Lower leg skin (tissue), 4 donors: Measurements from ENCODE around the gene CCDC43. TPM values are rescaled to one million over a fixed set of nuclear protein-coding genes. Genes with fewer than 3 reads are reported as not detected.

ENCODE experiments used
- DNase-seq, 2 donors: peaks; one replicate each; pipeline ENCODE4 v3.0.0-alpha.2; 2019; ENCODE audit warnings: low spot score in 2 of 2
- H3K4me3 ChIP-seq: fragments of 200-600 bp; sonication (generic); 2 replicates; pipeline ENCODE4 v1.5.1; 2017; ENCODE audit warnings: mild to moderate bottlenecking, low read depth; ENCODE audit not compliant: poor library complexity, severe bottlenecking
- CTCF ChIP-seq, 3 donors: fragments of 450-650 bp; IDR thresholded peaks; one replicate each; pipeline ENCODE4 v1.5.1; 2016; ENCODE audit warnings: antibody characterized with exemption in 3 of 3, mild to moderate bottlenecking in 3 of 3, moderate library complexity in 2 of 3
- POLR2A ChIP-seq, 2 donors: fragments of 450-650 bp; IDR thresholded peaks; one replicate each; pipeline ENCODE4 v1.6.1; 2016 to 2017; ENCODE audit warnings: antibody characterized with exemption in 2 of 2, mild to moderate bottlenecking in 1 of 2, moderate library complexity in 1 of 2
- WGBS, 2 donors: methylation state at CpG; one replicate each; pipeline ENCODE4 v1.1.5; 2018; 5-methylcytosine and 5-hydroxymethylcytosine counted together
- intact Hi-C: fragments of 100-400 bp; cut with DNase I; formaldehyde crosslinking; loops from one replicate; pipeline ENCODE4 v1.15.0; 2023; ENCODE audit warnings: low total_unique reads
- total RNA-seq, 4 donors: library from RNA; depleted of rRNA; stranded (reverse); fragments of >200 nt; gene quantifications; one replicate each; pipeline ENCODE4 v1.1.0, GENCODE V29; 2016

The CCDC43 gene
- total RNA-seq, 4 donors from 2014 or later, result 13.2 to 19.2 (median 14.4) TPM

GRCh38 chr17:44655983-44656710 lies 33.4 kb downstream of the CCDC43 start, which contains the start of gene MEIOC:
TSS of gene MEIOC (plus strand) at chr17:44656468. CDS start at chr17:44656614, 146 bp downstream.
- TF ChIP-seq POLR2A (IDR thresholded peaks at IDR 0.05), result no peak
- no peak for TF ChIP-seq CTCF (IDR thresholded peaks at IDR 0.05)
- DNase-seq, result no peak
- WGBS, 2 donors, result 13 to 22% methylated on average over 22 to 28 of the region's 57 CpGs
- H3K4me3 ChIP-seq, result no peak within 1 kb of the TSS
- intact Hi-C loops, result no loop called here

GRCh38 chr17:44653954-44654353 lies 35.6 kb downstream of the CCDC43 start:
- no peak overlapping the region for H3K4me3 ChIP-seq
- intact Hi-C loops, result no loop called here
- 85 to 88% methylated on average over 1 of the region's 1 CpG for WGBS, 2 donors
- TF ChIP-seq POLR2A (IDR thresholded peaks at IDR 0.05) (no peak), CTCF (IDR thresholded peaks at IDR 0.05) (no peak)
- DNase-seq, result no peak

GRCh38 chr17:44653384-44653783 lies 36.2 kb downstream of the CCDC43 start:
- TF ChIP-seq CTCF (IDR thresholded peaks at IDR 0.05), result no peak
- TF ChIP-seq POLR2A (IDR thresholded peaks at IDR 0.05), result no peak
- no peak overlapping the region for H3K4me3 ChIP-seq
- no peak for DNase-seq
- 91% methylated on average over 3 of the region's 3 CpGs for WGBS, 2 donors
- intact Hi-C loops, result no loop called here

- TF ChIP-seq CTCF (IDR thresholded peaks at IDR 0.05) (no peak), POLR2A (IDR thresholded peaks at IDR 0.05) (no peak)
Observed at GRCh38 chr17:44652727-44653126, 36.8 kb downstream of the CCDC43 start.

GRCh38 chr17:44651228-44651627 lies 38.3 kb downstream of the CCDC43 start:
- TF ChIP-seq CTCF (IDR thresholded peaks at IDR 0.05) (no peak), POLR2A (IDR thresholded peaks at IDR 0.05) (no peak)
- WGBS, 2 donors, result 75 to 79% methylated on average over 5 of the region's 5 CpGs
- DNase-seq, result no peak
- no peak overlapping the region for H3K4me3 ChIP-seq
- intact Hi-C loops, result no loop called here

More at GRCh38 chr17:44652727-44653126, 36.8 kb downstream of the CCDC43 start:
- WGBS, 2 donors, result 80 to 91% methylated on average over 8 of the region's 8 CpGs
- intact Hi-C loops, result no loop called here
- DNase-seq, result no peak
- no peak overlapping the region for H3K4me3 ChIP-seq

- WGBS, 2 donors, result 72 to 73% methylated on average over 2 of the region's 2 CpGs
- no peak overlapping the region for H3K4me3 ChIP-seq
- no peak for DNase-seq
- TF ChIP-seq CTCF (IDR thresholded peaks at IDR 0.05), result no peak
- TF ChIP-seq POLR2A (IDR thresholded peaks at IDR 0.05), result no peak
- intact Hi-C loops, result no loop called here
Observed at GRCh38 chr17:44648963-44649362, 40.6 kb downstream of the CCDC43 start.
